ENCODE results near the gene SARS1.
A peak's percentile ranks its signal among the peaks of the same experiment; 100 is the strongest.

Gene SARS1

DNA sequence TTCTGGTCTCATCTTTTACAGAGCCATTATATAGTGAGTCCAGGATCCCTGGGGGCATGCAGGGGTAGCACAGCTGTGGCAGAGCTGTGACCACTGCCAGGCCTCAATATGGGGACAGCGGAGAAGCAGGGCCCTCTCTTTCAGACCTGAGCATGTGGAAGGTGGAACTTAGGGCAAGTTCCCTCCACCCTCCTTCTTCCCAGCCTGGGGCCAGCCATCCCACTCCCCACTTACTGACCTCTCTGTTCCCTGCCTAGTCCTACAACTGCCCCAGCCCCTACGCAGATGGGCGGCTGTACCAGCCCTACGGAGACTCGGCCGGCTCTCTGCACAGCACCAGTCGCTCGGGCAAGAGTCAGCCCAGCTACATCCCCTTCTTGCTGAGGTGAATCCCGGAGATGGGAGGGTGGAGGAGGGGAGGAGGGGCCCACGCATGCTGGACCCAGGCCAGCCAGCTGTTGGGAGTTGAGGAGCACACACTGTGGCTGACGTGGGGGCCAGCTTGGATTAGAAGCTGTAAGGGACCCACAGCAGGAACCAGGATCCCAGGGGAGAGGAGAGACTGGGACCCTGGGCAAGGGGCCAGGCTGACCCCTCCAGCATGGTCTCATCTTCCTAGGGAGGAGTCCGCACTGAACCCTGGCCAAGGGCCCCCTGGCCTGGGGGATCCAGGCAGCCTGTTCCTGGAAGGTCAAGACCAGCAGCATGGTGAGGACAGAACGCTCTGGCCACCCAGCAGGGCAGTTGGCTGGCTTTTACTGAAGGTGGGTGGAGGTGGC lies 58.5 kb downstream of the SARS1 start:
- ATAC-seq (replicated peaks) (no peak), DNase-seq (no peak)
- Mint-ChIP-seq H3K27ac (no peak overlapping the region), H3K4me3 (no peak overlapping the region), H3K4me1 (peaks cover 3 to 8% of the 10 kb centered on the region in 2 donors), H3K9me3 (no peaks in the 10 kb centered on the region), H3K36me3 (no peaks in the 10 kb centered on the region), H3K27me3 (peaks cover 10 to 21% of the 10 kb centered on the region in 2 donors)

DNA sequence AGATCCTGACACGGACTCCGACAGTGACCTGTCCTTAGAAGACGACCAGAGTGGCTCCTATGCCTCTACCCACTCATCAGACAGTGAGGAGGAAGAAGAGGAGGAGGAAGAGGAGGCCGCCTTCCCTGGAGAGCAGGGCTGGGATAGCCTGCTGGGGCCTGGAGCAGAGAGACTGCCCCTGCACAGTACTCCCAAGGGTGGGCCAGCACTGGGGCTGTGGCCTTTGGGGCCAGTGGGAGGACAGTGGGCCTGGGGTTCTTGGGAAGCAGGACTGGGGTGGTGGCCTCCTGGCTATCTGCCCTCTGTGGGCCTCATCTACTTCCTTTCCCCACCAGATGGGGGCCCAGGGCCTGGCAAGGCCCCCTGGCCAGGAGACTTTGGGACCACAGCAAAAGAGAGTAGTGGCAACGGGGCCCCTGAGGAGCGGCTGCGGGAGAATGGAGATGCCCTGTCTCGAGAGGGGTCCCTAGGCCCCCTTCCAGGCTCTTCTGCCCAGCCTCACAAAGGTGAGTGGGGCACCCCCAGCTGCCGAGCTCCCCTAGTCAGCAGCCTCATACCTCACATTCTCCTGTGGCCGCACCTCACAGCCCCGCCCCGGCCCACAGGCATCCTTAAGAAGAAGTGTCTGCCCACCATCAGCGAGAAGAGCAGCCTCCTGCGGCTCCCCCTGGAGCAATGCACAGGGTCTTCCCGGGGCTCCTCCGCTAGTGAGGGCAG lies 59.3 kb downstream of the SARS1 start:
- no peaks in the 10 kb centered on the region for H3K36me3 Mint-ChIP-seq
- no peak overlapping the region for H3K27ac Mint-ChIP-seq
- ATAC-seq (replicated peaks), result no peak

DNA sequence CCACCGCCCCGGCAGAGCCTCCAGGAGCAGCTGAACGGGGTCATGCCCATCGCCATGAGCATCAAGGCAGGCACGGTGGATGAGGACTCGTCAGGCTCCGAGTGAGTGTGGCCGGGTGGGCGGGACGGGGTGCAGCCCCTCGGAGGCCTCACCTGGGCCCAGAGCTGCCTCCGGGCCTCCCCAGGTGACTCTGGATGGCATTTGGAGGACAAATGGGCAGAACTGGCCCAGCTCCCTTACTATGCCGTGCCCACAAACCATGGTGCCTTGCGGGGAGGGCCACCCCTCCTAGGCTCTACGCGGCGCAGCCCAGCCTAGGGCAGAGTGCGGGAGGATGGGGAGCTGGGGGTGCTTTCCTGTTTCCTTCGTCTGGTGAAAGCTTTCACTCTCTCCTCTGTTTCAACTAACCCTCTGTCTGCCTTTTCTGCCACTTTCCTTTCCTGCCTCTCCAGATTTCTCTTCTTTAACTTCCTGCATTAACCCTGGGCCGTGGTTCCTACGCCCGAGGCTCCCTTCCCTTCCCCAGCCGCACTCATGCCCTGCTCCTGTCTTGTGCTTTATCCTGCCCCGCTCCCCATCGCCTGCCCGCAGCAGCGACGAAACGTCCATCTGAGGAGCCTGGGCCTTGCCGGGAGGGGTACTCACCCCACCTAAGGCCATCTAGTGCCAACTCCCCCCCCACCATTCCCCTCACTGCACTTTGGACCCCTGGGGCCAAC lies 60.0 kb downstream of the SARS1 start:
- no peak for DNase-seq
- H3K4me3 Mint-ChIP-seq, result no peak overlapping the region
- no peak overlapping the region for H3K27ac Mint-ChIP-seq

More for the DNA sequence above, 59.3 kb downstream of the SARS1 start:
- Mint-ChIP-seq H3K9me3 (no peaks in the 10 kb centered on the region), H3K4me1 (peaks cover 5 to 7% of the 10 kb centered on the region in 2 donors), H3K4me3 (no peak overlapping the region), H3K27me3 (peaks cover 10 to 21% of the 10 kb centered on the region in 2 donors)
- DNase-seq, result no peak

DNA sequence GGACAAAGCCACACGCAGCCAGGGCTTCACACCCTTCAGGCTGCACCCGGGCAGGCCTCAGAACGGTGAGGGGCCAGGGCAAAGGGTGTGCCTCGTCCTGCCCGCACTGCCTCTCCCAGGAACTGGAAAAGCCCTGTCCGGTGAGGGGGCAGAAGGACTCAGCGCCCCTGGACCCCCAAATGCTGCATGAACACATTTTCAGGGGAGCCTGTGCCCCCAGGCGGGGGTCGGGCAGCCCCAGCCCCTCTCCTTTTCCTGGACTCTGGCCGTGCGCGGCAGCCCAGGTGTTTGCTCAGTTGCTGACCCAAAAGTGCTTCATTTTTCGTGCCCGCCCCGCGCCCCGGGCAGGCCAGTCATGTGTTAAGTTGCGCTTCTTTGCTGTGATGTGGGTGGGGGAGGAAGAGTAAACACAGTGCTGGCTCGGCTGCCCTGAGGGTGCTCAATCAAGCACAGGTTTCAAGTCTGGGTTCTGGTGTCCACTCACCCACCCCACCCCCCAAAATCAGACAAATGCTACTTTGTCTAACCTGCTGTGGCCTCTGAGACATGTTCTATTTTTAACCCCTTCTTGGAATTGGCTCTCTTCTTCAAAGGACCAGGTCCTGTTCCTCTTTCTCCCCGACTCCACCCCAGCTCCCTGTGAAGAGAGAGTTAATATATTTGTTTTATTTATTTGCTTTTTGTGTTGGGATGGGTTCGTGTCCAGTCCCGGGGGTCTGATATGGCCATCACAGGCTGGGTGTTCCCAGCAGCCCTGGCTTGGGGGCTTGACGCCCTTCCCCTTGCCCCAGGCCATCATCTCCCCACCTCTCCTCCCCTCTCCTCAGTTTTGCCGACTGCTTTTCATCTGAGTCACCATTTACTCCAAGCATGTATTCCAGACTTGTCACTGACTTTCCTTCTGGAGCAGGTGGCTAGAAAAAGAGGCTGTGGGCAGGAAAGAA lies 61.1 kb downstream of the SARS1 start:
- ATAC-seq (replicated peaks) (peak in 1 of 2 donors; percentile 39), DNase-seq (no peak)
- Mint-ChIP-seq H3K36me3 (no peaks in the 10 kb centered on the region), H3K27ac (no peak overlapping the region), H3K27me3 (peaks cover 10 to 21% of the 10 kb centered on the region in 2 donors), H3K9me3 (no peaks in the 10 kb centered on the region), H3K4me1 (peaks cover 5 to 7% of the 10 kb centered on the region in 2 donors), H3K4me3 (no peak overlapping the region)

More for the DNA sequence above, 60.0 kb downstream of the SARS1 start:
- Mint-ChIP-seq H3K4me1 (peaks cover 5 to 7% of the 10 kb centered on the region in 2 donors), H3K27me3 (peaks cover 10 to 21% of the 10 kb centered on the region in 2 donors), H3K9me3 (no peaks in the 10 kb centered on the region), H3K36me3 (no peaks in the 10 kb centered on the region)
- no peak for ATAC-seq (replicated peaks)

DNA sequence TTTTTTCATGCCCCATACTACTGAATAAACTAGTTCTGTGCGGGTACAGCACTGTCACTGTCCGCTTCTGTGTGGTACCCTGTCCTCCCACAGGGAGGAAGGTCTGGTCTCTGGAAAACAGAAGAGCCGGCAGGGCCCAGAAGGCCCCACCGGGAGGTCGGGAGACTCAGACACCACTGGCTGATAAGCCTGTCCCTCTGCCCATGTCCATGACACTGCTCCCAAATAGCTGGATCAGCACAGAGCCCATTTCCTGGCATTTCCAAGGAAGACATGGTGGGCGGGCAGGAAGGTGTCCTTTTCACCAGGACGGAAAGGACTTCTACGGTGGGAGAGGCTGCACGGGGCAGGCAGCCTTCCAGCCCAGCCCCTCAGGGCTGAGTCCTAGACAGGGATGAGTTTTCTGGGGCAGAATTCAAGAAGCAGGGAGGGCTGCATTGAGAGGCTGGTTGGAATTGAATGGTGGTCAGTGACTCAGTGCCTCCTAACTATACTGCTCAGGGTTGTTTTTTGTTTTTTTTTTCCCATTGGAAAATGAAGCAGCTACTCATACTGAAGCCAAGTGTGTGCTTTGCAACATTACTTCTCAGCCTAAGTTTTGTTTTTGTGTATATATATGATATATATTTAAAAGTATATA lies 62.1 kb downstream of the SARS1 start:
- Mint-ChIP-seq H3K36me3 (no peaks in the 10 kb centered on the region), H3K4me3 (no peak overlapping the region), H3K4me1 (peaks cover 5 to 7% of the 10 kb centered on the region in 2 donors), H3K27ac (peak overlapping the region; percentile 25), H3K27me3 (peaks cover 10 to 21% of the 10 kb centered on the region in 2 donors), H3K9me3 (no peaks in the 10 kb centered on the region)
- no peak for DNase-seq
- ATAC-seq (replicated peaks), result no peak

DNA sequence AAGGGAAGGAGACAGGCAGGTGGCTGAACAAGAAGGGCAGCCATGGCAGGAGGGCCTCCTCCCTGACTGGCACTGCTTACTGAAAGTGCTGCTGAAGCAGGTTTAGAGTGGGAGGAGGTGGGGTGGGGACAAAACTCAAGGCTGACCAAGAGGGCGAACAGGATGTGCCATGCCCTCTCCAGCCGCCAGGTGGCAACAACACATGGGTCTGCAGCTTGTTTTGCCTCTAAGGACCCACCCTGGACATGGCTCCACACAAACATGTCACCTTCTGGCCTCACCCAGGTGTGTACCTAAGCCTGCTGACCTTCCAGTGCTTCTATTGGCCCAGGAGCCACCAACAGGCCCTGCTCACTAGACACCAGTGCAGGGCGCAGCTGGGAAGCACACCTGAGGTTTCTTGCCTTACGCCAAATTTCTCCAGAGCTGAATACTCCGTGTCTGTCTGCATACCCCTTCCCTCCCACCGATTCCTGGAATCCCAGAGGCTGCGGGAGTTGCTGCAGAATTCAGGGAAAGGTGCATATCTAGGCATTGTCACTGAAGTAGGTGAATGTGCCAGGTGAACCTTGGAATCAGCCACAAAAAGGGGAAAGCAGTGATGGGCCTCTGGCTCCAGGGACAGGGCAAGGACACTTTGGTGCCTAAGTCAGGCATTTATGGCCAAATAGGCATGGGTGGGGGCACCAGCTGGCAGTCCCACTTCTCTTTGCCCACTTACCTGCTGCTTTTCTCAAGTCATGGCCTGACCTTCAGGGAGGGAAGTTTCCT lies 63.9 kb downstream of the SARS1 start:
- ATAC-seq (replicated peaks) (peak; percentile 86 to 89), DNase-seq (peak; percentile 58)
- Mint-ChIP-seq H3K27me3 (peaks cover 10 to 21% of the 10 kb centered on the region in 2 donors), H3K36me3 (no peaks in the 10 kb centered on the region), H3K4me1 (peaks cover 7 to 17% of the 10 kb centered on the region in 2 donors), H3K9me3 (no peaks in the 10 kb centered on the region), H3K27ac (no peak overlapping the region), H3K4me3 (no peak overlapping the region)

DNA sequence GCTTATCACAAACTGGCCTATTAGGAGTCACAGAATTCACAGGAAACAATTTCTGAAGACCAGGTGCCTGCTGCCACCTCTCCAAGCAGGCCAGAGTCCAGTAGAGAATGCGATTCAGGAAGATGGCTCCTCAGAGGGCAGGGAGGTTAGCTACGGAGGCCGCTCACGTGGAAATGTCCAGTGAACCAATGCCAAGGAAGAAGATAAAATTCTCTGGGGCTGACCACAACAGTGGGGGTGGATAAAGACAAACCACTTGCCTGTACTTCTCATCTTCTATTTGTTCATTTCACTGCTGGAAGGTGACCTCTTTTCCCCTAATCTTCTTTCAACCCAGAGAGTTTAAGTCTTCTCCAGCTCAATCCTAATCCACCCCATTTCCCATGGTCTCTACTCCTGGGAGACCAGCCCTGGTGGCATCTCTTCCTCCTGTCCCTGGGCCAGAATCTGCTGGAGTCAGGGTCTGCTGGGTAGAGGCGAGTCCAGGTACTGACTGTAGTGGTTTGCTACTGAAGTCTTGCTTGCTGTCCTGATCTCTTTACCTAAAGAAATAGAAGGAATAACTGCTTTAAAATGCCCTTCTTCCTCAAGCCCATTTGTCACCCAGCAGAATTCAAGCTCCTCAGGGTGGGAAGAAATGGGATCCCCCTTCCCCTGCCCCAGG lies 66.0 kb downstream of the SARS1 start:
- no peak for DNase-seq
- ATAC-seq (replicated peaks), result no peak
- H3K4me1 Mint-ChIP-seq, result peaks cover 4 to 30% of the 10 kb centered on the region in 2 donors
- H3K27me3 Mint-ChIP-seq, result peaks cover 5 to 16% of the 10 kb centered on the region in 2 donors
- no peaks in the 10 kb centered on the region for H3K36me3 Mint-ChIP-seq
- no peak overlapping the region for H3K27ac Mint-ChIP-seq
- H3K4me3 Mint-ChIP-seq, result no peak overlapping the region
- H3K9me3 Mint-ChIP-seq, result no peaks in the 10 kb centered on the region

DNA sequence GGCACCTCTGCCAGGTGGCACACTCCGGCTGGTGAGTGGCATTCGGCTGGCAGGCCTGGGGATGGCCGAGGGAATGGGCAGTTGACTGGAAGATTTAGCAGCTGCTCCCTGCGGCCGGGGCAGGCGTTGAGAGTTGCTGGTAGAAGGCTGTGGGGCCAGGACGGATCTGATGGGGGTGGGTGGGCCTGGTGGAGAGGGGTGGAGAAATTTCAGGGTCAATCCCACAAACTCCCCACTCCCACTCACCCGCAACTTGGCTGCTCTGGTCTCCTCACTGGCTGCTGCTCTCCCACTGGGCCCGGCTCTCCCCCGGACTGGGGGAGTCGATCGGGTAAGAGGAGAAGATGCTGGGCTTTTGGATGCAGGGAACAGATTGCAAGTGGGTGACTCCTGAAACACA lies 67.1 kb downstream of the SARS1 start:
- H3K4me3 Mint-ChIP-seq, result no peak overlapping the region

DNA sequence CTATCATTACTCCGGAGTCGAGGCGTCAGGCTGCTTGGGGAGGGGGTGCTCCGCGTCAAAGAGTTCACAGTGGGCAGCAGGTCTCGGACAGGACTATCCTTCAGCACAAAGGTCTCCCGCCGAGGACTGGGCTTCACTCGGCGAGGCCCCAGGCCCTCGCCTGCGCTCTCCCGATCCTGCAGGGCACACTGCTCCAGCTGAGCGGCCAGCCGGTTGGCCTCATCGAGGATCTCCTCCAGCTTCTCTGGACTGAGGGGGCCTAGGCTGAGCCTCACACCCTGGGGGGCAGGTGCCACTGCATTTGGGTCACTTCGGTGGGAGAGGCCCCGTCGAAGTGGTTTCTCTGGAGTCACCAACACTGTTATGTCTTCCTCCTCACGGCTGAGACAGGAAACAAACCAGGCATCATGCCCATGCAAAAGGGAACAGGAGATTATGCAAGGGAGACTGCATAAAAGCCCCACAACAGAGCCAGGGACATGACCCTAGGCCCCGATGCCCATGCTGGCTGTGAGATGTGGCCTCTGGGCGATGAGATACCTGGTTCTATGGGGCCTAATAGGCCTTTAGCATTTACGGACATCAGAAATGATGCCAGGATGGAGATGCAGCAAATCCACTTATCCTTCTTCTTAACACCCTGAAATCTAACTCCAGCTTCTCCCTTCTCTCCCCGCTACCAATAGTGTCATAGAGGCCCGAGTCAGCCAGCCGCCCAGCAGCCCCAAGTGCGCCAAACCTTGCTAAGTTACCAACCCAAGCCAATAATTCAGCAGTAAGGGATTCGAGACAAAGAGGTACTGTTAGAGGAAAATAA lies 68.2 kb downstream of the SARS1 start:
- no peak for ATAC-seq (replicated peaks)
- Mint-ChIP-seq H3K36me3 (no peaks in the 10 kb centered on the region), H3K9me3 (no peaks in the 10 kb centered on the region), H3K4me3 (peak overlapping the region; percentile 84 to 98), H3K27me3 (peaks cover 4 to 5% of the 10 kb centered on the region in 2 donors), H3K4me1 (peaks cover 4 to 30% of the 10 kb centered on the region in 2 donors), H3K27ac (no peak overlapping the region)
- no peak for DNase-seq

More for the DNA sequence above, 67.1 kb downstream of the SARS1 start:
- peaks cover 4 to 30% of the 10 kb centered on the region in 2 donors for H3K4me1 Mint-ChIP-seq
- H3K36me3 Mint-ChIP-seq, result no peaks in the 10 kb centered on the region
- ATAC-seq (replicated peaks) (no peak), DNase-seq (no peak)
- H3K27ac Mint-ChIP-seq, result no peak overlapping the region
- H3K9me3 Mint-ChIP-seq, result no peaks in the 10 kb centered on the region
- H3K27me3 Mint-ChIP-seq, result peaks cover 5% of the 10 kb centered on the region in 2 donors

DNA sequence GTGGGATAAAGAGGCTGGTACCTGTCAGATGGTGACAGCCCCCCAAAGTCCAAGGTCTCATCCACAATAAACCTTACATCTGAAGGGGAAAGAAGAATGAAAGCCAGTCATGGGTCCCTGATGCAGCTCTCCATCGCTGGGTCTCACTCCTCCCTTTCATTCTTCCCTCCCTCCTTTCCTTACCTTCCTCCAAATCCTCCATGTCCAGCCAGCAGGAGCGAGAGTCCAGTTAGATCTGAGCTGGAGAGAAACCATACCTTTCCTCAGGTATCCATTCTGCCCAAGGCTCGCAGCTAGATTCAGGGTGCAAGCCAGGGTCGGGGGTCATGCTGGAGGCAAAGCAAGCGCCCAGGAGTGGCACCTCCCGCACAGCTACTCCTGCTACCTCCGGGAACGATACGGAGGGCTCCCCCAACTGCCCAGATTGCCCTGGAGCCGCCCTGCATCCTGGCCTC lies 68.8 kb downstream of the SARS1 start:
- peaks cover 4 to 5% of the 10 kb centered on the region in 2 donors for H3K27me3 Mint-ChIP-seq
- DNase-seq (no peak), ATAC-seq (replicated peaks) (no peak)
- H3K4me1 Mint-ChIP-seq, result peaks cover 3 to 25% of the 10 kb centered on the region in 2 donors
- H3K4me3 Mint-ChIP-seq, result peak overlapping the region; percentile 84 to 98
- H3K9me3 Mint-ChIP-seq, result no peaks in the 10 kb centered on the region
- H3K36me3 Mint-ChIP-seq, result no peaks in the 10 kb centered on the region
- no peak overlapping the region for H3K27ac Mint-ChIP-seq

DNA sequence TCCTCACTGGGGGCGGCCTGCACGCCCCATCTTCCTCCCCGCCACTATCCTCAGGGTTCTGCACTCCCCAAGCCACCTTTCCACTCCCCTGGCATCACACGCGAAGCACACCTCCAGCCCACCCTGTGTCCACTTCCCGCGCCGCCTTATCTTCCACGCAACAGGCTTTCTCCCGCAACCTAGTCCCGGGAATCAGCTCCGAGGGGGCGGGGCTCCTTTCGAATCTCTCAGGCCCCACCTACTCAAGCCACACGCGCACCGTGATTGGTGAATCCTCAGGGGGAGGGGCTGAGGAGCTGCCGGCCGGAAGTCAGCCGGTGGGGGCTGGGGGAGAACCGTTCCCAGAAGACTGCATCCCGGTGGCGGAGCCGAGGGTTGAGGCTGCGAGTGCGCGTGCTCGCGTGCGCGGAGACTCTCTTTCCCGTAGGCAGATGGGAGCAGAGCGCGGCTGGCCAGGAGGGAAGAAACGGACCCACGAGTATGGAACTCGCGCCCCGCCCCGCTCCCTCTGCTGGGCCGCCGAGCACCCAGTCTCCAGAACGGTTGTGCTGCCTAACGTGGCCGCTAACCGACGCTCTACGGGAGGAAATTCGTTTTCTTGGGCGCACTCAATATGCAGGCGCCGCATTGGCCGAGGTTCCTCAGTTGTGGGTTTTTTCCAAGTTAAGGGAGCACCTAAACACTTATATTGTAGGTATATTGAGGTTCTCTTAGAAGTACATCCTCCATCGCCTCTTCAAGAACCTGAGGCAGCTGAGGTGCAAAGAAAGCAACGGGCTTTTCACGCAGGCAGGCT lies 69.4 kb downstream of the SARS1 start, which contains the start of gene PSRC1:
TSS of gene PSRC1 (minus strand) at position 194 of the 796 bp plus-strand sequence.
- peaks cover 4 to 5% of the 10 kb centered on the region in 2 donors for H3K27me3 Mint-ChIP-seq
- peak; percentile 95 to 97 for ATAC-seq (replicated peaks)
- peaks cover 3 to 25% of the 10 kb centered on the region in 2 donors for H3K4me1 Mint-ChIP-seq
- H3K36me3 Mint-ChIP-seq, result no peaks in the 10 kb centered on the region
- no peaks in the 10 kb centered on the region for H3K9me3 Mint-ChIP-seq
- DNase-seq, result peak; percentile 81
- peak within 1 kb of the TSS; percentile 84 to 98 for H3K4me3 Mint-ChIP-seq
- H3K27ac Mint-ChIP-seq, result peak within 1 kb of the TSS; percentile 93

All from stimulated activated naive B cell treated with anti-CD40 and anti-IgM and Interleukin-4, amounts not matched to agents 10 μg/mL and 1 μg/mL and 100 μg/mL, for 72 hours (primary cell).